Activated CD4-positive, alpha-beta T cell treated with anti-CD3 and anti-CD28 coated beads for 1 hour (primary cell): Measurements from ENCODE around the gene IL32.

Experiments
- DNase-seq: peaks from one replicate; pipeline ENCODE4 v3.0.0-alpha.2; 2020

Gene IL32

GRCh38 chr16:3065069-3065741 is at the start of gene IL32:
TSS of gene IL32 (plus strand) at chr16:3065640. CDS start at chr16:3065812, 172 bp downstream.
- no peak for DNase-seq

GRCh38 chr16:3015865-3016521 is 49.4 kb upstream of the IL32 start:
- no peak for DNase-seq

GRCh38 chr16:3017344-3017743 is 48.1 kb upstream of the IL32 start:
- no peak for DNase-seq

GRCh38 chr16:3017794-3018506 is 47.5 kb upstream of the IL32 start, which contains the start of gene CLDN6:
TSS of gene CLDN6 (minus strand) at chr16:3018183. CDS start at chr16:3016021, 2,162 bp downstream.
- no peak for DNase-seq

- DNase-seq: no peak
Observed at GRCh38 chr16:3019594-3020246, 45.7 kb upstream of the IL32 start.

- peak; percentile 45 for DNase-seq
Observed at GRCh38 chr16:3020247-3020603, 45.2 kb upstream of the IL32 start, which contains the start of gene TNFRSF12A. TSS of gene TNFRSF12A (plus strand) at chr16:3020368. CDS start at chr16:3020398, 30 bp downstream.

- DNase-seq: peak; percentile 61
Observed at GRCh38 chr16:3020604-3021448, 44.6 kb upstream of the IL32 start.

- DNase-seq: peak; percentile 74
Observed at GRCh38 chr16:3021449-3022207, 43.8 kb upstream of the IL32 start.

GRCh38 chr16:3022208-3022683 is 43.2 kb upstream of the IL32 start:
- peak; percentile 85 for DNase-seq

GRCh38 chr16:3022684-3023414 is 42.6 kb upstream of the IL32 start:
- DNase-seq: no peak

- DNase-seq: no peak
Observed at GRCh38 chr16:3023415-3023668, 42.1 kb upstream of the IL32 start.

- peak; percentile 93 for DNase-seq
Observed at GRCh38 chr16:3023669-3024478, 41.6 kb upstream of the IL32 start, which contains the start of the genes HCFC1R1 and THOC6. TSS of gene HCFC1R1 (minus strand) at chr16:3023942. CDS start at chr16:3023941, 1 bp downstream. TSS of gene THOC6 (plus strand) at chr16:3024035. CDS start at chr16:3024327, 292 bp downstream.

- DNase-seq: no peak
Observed at GRCh38 chr16:3025032-3026002, 40.1 kb upstream of the IL32 start.

GRCh38 chr16:3026003-3026378 is 39.4 kb upstream of the IL32 start:
- DNase-seq: no peak

GRCh38 chr16:3026609-3027488 is 38.6 kb upstream of the IL32 start:
- no peak for DNase-seq

- no peak for DNase-seq
Observed at GRCh38 chr16:3027489-3027795, 38.0 kb upstream of the IL32 start.

- DNase-seq: peak; percentile 79
Observed at GRCh38 chr16:3027983-3028715, 37.3 kb upstream of the IL32 start.
